OCI-LY1 (cell line): ENCODE results near the gene SPIN3.

Source experiments
- H2AFZ ChIP-seq: fragments of 200-600 bp; sonication (generic), shearing (Covaris generic); 2 replicates; pipeline ENCODE4 v1.6.0; 2014; ENCODE audit warnings: antibody characterized with exemption, mild to moderate bottlenecking, low read length
- H3F3A ChIP-seq: fragments of 200-600 bp; sonication (generic), shearing (Covaris generic); 2 replicates; pipeline ENCODE4 v1.6.0; 2014; ENCODE audit warnings: mild to moderate bottlenecking, antibody characterized with exemption, low read length, moderate library complexity; ENCODE audit not compliant: insufficient read depth
- H3K27ac ChIP-seq: fragments of 200-600 bp; sonication (generic); 2 replicates; pipeline ENCODE4 v1.5.1; 2014; ENCODE audit warnings: low read length, mixed run types, mild to moderate bottlenecking, low read depth; ENCODE audit not compliant: poor library complexity, severe bottlenecking
- H3K27me3 ChIP-seq: fragments of 200-600 bp; sonication (generic); 2 replicates; pipeline ENCODE4 v1.6.0; 2014; ENCODE audit warnings: antibody characterized with exemption, mild to moderate bottlenecking, low read length, moderate library complexity; ENCODE audit not compliant: insufficient read depth
- H3K36me3 ChIP-seq: fragments of 200-600 bp; sonication (generic); 2 replicates; pipeline ENCODE4 v1.6.1; 2014; ENCODE audit warnings: mild to moderate bottlenecking, antibody characterized with exemption, low read length, moderate library complexity, mixed read lengths; ENCODE audit not compliant: insufficient read depth
- H3K4me1 ChIP-seq: fragments of 200-600 bp; sonication (generic); 2 replicates; pipeline ENCODE4 v1.5.1; 2014; ENCODE audit warnings: mild to moderate bottlenecking, low read length, moderate library complexity; ENCODE audit not compliant: insufficient read depth, severe bottlenecking
- H3K4me2 ChIP-seq: fragments of 200-600 bp; sonication (generic), shearing (Covaris generic); 2 replicates; pipeline ENCODE4 v1.6.1; 2014; ENCODE audit warnings: low read length
- H3K4me3 ChIP-seq: fragments of 200-600 bp; sonication (generic); 2 replicates; pipeline ENCODE4 v1.5.1; 2014; ENCODE audit warnings: low read length, low read depth, mild to moderate bottlenecking, mixed read lengths; ENCODE audit not compliant: poor library complexity, severe bottlenecking
- H3K79me2 ChIP-seq: fragments of 200-600 bp; shearing (Covaris generic); 2 replicates; pipeline ENCODE4 v1.6.1; 2016; ENCODE audit warnings: mixed run types, low read length, mixed read lengths; ENCODE audit not compliant: insufficient read depth
- H3K9ac ChIP-seq: fragments of 200-600 bp; sonication (generic), shearing (Covaris generic); 2 replicates; pipeline ENCODE4 v1.6.1; 2014; ENCODE audit warnings: mild to moderate bottlenecking, low read length, mixed read lengths
- H3K9me2 ChIP-seq: fragments of 200-600 bp; sonication (generic), shearing (Covaris generic); 2 replicates; pipeline ENCODE4 v1.6.1; 2014; ENCODE audit warnings: low read depth, mild to moderate bottlenecking, low read length, mixed read lengths
- H3K9me3 ChIP-seq: fragments of 200-600 bp; shearing (Covaris generic); 2 replicates; pipeline ENCODE4 v1.6.1; 2014; ENCODE audit warnings: low read length, mixed read lengths
- H4K20me1 ChIP-seq: fragments of 200-600 bp; sonication (generic), shearing (Covaris generic); 2 replicates; pipeline ENCODE4 v1.6.0; 2016; ENCODE audit warnings: mild to moderate bottlenecking, low read length; ENCODE audit not compliant: insufficient read depth
- CTCF ChIP-seq: fragments of 200-600 bp; sonication (generic), shearing (Covaris generic); IDR thresholded peaks from 2 replicates; pipeline ENCODE4 v1.5.1; 2017; ENCODE audit warnings: mild to moderate bottlenecking, antibody characterized with exemption, low read length, moderate library complexity, mixed read lengths
- EZH2 ChIP-seq: fragments of 200-600 bp; sonication (generic), shearing (Covaris generic); IDR thresholded peaks from 2 replicates; pipeline ENCODE4 v1.8.0; 2017; ENCODE audit warnings: borderline replicate concordance, mixed run types, mild to moderate bottlenecking, antibody characterized with exemption, low read length, moderate library complexity, mixed read lengths

SPIN3 gene

GRCh38 chrX:56975611-56976010, 19.7 kb downstream of the SPIN3 start:
- Histone ChIP-seq H3K9ac (no peak overlapping the region), H3K79me2 (no peaks in the 10 kb centered on the region), H3K4me3 (no peak overlapping the region), H3K9me2 (no peaks in the 10 kb centered on the region), H3K4me2 (no peak overlapping the region), H3K9me3 (no peaks in the 10 kb centered on the region), H3K4me1 (no peaks in the 10 kb centered on the region), H2AFZ (no peak overlapping the region), H3K27ac (no peak overlapping the region), H4K20me1 (no peaks in the 10 kb centered on the region), H3F3A (no peaks in the 10 kb centered on the region), H3K36me3 (peaks cover 25% of the 10 kb centered on the region; the same call in 1 of the 2 replicates), H3K27me3 (no peaks in the 10 kb centered on the region)
- TF ChIP-seq CTCF (no peak), EZH2 (no peak)

- Histone ChIP-seq H3K9ac (no peak overlapping the region), H3K79me2 (no peaks in the 10 kb centered on the region), H2AFZ (no peak overlapping the region), H3K9me3 (no peaks in the 10 kb centered on the region), H3K9me2 (no peaks in the 10 kb centered on the region), H3K27me3 (no peaks in the 10 kb centered on the region), H3K36me3 (peaks cover 22% of the 10 kb centered on the region; the same call in 1 of the 2 replicates), H3K4me1 (no peaks in the 10 kb centered on the region), H4K20me1 (no peaks in the 10 kb centered on the region), H3K4me3 (no peak overlapping the region), H3F3A (no peaks in the 10 kb centered on the region), H3K4me2 (no peak overlapping the region), H3K27ac (no peak overlapping the region)
- TF ChIP-seq CTCF, result no peak
- no peak for TF ChIP-seq EZH2
These were observed 20.9 kb downstream of the SPIN3 start for GRCh38 chrX:56974408-56974807.

- Histone ChIP-seq H3K36me3 (no peaks in the 10 kb centered on the region), H4K20me1 (no peaks in the 10 kb centered on the region), H3K4me1 (no peaks in the 10 kb centered on the region), H2AFZ (no peak overlapping the region), H3F3A (no peaks in the 10 kb centered on the region), H3K79me2 (no peaks in the 10 kb centered on the region), H3K27me3 (no peaks in the 10 kb centered on the region), H3K9me2 (no peaks in the 10 kb centered on the region), H3K4me2 (no peak overlapping the region), H3K9ac (no peak overlapping the region), H3K9me3 (no peaks in the 10 kb centered on the region), H3K4me3 (no peak overlapping the region), H3K27ac (no peak overlapping the region)
- no peak for TF ChIP-seq EZH2
- TF ChIP-seq CTCF, result no peak
These were observed 25.8 kb downstream of the SPIN3 start for GRCh38 chrX:56969559-56969958.
